ENCODE results near the gene TSHZ3. TPM values are rescaled to one million over a fixed set of nuclear protein-coding genes. Genes with fewer than 3 reads are reported as not detected.

The TSHZ3 gene
- total and polyA plus RNA-seq, 2 donors from 2014 or later: 1.7 to 8.4 TPM

GRCh38 chr19:31312009-31312676 is 37.1 kb downstream of the TSHZ3 start:
- H3K9me3 ChIP-seq (ENCODE audit: control insufficient read depth in 2 of 3, insufficient read depth in 1 of 3, low read length in 3 of 3): no peaks in the 10 kb centered on the region
- no peak overlapping the region for H3K4me3 ChIP-seq (ENCODE audit: low read length in 3 of 3)
- H3K36me3 ChIP-seq (ENCODE audit: control insufficient read depth in 2 of 3, insufficient read depth in 3 of 3, low read length in 3 of 3): no peaks in the 10 kb centered on the region
- H3K27ac ChIP-seq (ENCODE audit: low read depth in 2 of 2, low read length in 2 of 2): no peak overlapping the region
- intact Hi-C loops (cut with DNase I): no loop called here
- FAIRE-seq (no peak), DNase-seq (peak in 1 of 5 donors; percentile 16)
- no peaks in the 10 kb centered on the region for H3K27me3 ChIP-seq (ENCODE audit: control insufficient read depth, insufficient read depth, low read length)
- no peak for TF ChIP-seq CTCF (IDR thresholded peaks at IDR 0.05; ENCODE audit: borderline replicate concordance, extremely low read depth, insufficient read depth)
- no peak overlapping the region for H3K9ac ChIP-seq (ENCODE audit: low read length in 3 of 3)
- peaks cover 0 to under 1% (median 0%) of the 10 kb centered on the region in 3 donors for H3K4me1 ChIP-seq (ENCODE audit: control insufficient read depth in 2 of 3, insufficient read depth in 2 of 3, low read depth in 1 of 3, low read length in 3 of 3)

- intact Hi-C loops (cut with DNase I): no loop called here
- H3K4me1 ChIP-seq (ENCODE audit: control insufficient read depth in 2 of 3, insufficient read depth in 2 of 3, low read depth in 1 of 3, low read length in 3 of 3): no peaks in the 10 kb centered on the region
- DNase-seq: no peak
- H3K9ac ChIP-seq (ENCODE audit: low read length in 3 of 3): no peak overlapping the region
- H3K9me3 ChIP-seq (ENCODE audit: control insufficient read depth in 2 of 3, insufficient read depth in 1 of 3, low read length in 3 of 3): no peaks in the 10 kb centered on the region
- no peak for FAIRE-seq
- no peaks in the 10 kb centered on the region for H3K27me3 ChIP-seq (ENCODE audit: control insufficient read depth, insufficient read depth, low read length)
- H3K4me3 ChIP-seq (ENCODE audit: low read length in 3 of 3): no peak overlapping the region
- TF ChIP-seq CTCF (IDR thresholded peaks at IDR 0.05; ENCODE audit: borderline replicate concordance, extremely low read depth, insufficient read depth): no peak
- no peak overlapping the region for H3K27ac ChIP-seq (ENCODE audit: low read depth in 2 of 2, low read length in 2 of 2)
- no peaks in the 10 kb centered on the region for H3K36me3 ChIP-seq (ENCODE audit: control insufficient read depth in 2 of 3, insufficient read depth in 3 of 3, low read length in 3 of 3)
These were observed 38.7 kb downstream of the TSHZ3 start for GRCh38 chr19:31310432-31311133.

- Histone ChIP-seq H3K9me3 (ENCODE audit: control insufficient read depth in 2 of 3, insufficient read depth in 1 of 3, low read length in 3 of 3) (no peaks in the 10 kb centered on the region), H3K36me3 (ENCODE audit: control insufficient read depth in 2 of 3, insufficient read depth in 3 of 3, low read length in 3 of 3) (no peaks in the 10 kb centered on the region), H3K4me1 (ENCODE audit: control insufficient read depth in 2 of 3, insufficient read depth in 2 of 3, low read depth in 1 of 3, low read length in 3 of 3) (no peaks in the 10 kb centered on the region), H3K27ac (ENCODE audit: low read depth in 2 of 2, low read length in 2 of 2) (no peak overlapping the region), H3K27me3 (ENCODE audit: control insufficient read depth, insufficient read depth, low read length) (no peaks in the 10 kb centered on the region), H3K4me3 (ENCODE audit: low read length in 3 of 3) (no peak overlapping the region), H3K9ac (ENCODE audit: low read length in 3 of 3) (no peak overlapping the region)
- FAIRE-seq (no peak), DNase-seq (no peak)
- intact Hi-C loops (cut with DNase I): no loop called here
- no peak for TF ChIP-seq CTCF (IDR thresholded peaks at IDR 0.05; ENCODE audit: borderline replicate concordance, extremely low read depth, insufficient read depth)
These were observed 40.5 kb downstream of the TSHZ3 start for GRCh38 chr19:31308781-31309180.

Data from kidney (tissue), 14 donors.